Progenitor cell of endocrine pancreas (in vitro differentiated cells): ENCODE results near the gene SLC16A3. TPM values are rescaled to one million over a fixed set of nuclear protein-coding genes. Genes with fewer than 3 reads are reported as not detected.

ENCODE experiments used
- DNase-seq: peaks from one replicate; pipeline ENCODE4 v3.0.0; 2021; ENCODE audit warnings: low spot score; ENCODE audit not compliant: unreplicated experiment
- H3K27ac Mint-ChIP-seq: 2 replicates; pipeline ENCODE4 v1.8.0; 2021; ENCODE audit warnings: mild to moderate bottlenecking, moderate library complexity, mixed read lengths
- H3K27me3 Mint-ChIP-seq: 2 replicates; pipeline ENCODE4 v1.8.0; 2021; ENCODE audit warnings: mixed read lengths
- H3K36me3 Mint-ChIP-seq: 2 replicates; pipeline ENCODE4 v1.8.0; 2022; ENCODE audit warnings: mixed read lengths; ENCODE audit not compliant: insufficient read depth
- H3K4me1 Mint-ChIP-seq: 2 replicates; pipeline ENCODE4 v1.8.0; 2021; ENCODE audit warnings: low read depth, mixed read lengths
- H3K4me3 Mint-ChIP-seq: 2 replicates; pipeline ENCODE4 v1.8.0; 2021; ENCODE audit warnings: low read depth, mild to moderate bottlenecking, moderate library complexity, mixed read lengths
- H3K9me3 Mint-ChIP-seq: 2 replicates; pipeline ENCODE4 v1.8.0; 2021; ENCODE audit warnings: low read depth, mixed read lengths
- CTCF ChIP-seq: fragments of 200-600 bp; sonication (generic); IDR thresholded peaks from one replicate; pipeline ENCODE4 v1.5.0; 2021; ENCODE audit warnings: antibody characterized with exemption, mild to moderate bottlenecking; ENCODE audit not compliant: unreplicated experiment
- total RNA-seq: library from RNA; stranded (reverse); gene quantifications from 2 replicates; pipeline ENCODE4 v1.2.1, GENCODE V29; 2021

The SLC16A3 gene
- total RNA-seq, 1 donor from 2014 or later: 5.4 TPM

- Mint-ChIP-seq H3K4me1 (peaks cover 1% of the 10 kb centered on the region), H3K9me3 (no peaks in the 10 kb centered on the region), H3K4me3 (no peak overlapping the region), H3K27me3 (no peaks in the 10 kb centered on the region), H3K36me3 (peaks cover 14% of the 10 kb centered on the region), H3K27ac (no peak overlapping the region)
- TF ChIP-seq CTCF: no peak
- no peak for DNase-seq
These were observed 27.9 kb upstream of the SLC16A3 start for GRCh38 chr17:82200743-82201497.

GRCh38 chr17:82201498-82201910 is 27.3 kb upstream of the SLC16A3 start:
- no peaks in the 10 kb centered on the region for H3K9me3 Mint-ChIP-seq
- H3K4me3 Mint-ChIP-seq: no peak overlapping the region
- no peaks in the 10 kb centered on the region for H3K27me3 Mint-ChIP-seq
- no peak overlapping the region for H3K27ac Mint-ChIP-seq
- no peak for TF ChIP-seq CTCF
- peaks cover 4% of the 10 kb centered on the region for H3K4me1 Mint-ChIP-seq
- no peak for DNase-seq
- peaks cover 13% of the 10 kb centered on the region for H3K36me3 Mint-ChIP-seq

GRCh38 chr17:82202981-82203380 is 25.9 kb upstream of the SLC16A3 start:
- no peak for DNase-seq
- Mint-ChIP-seq H3K36me3 (peaks cover 8% of the 10 kb centered on the region), H3K27ac (no peak overlapping the region)

GRCh38 chr17:82203920-82204319 is 24.9 kb upstream of the SLC16A3 start:
- no peak for TF ChIP-seq CTCF
- Mint-ChIP-seq H3K4me1 (peaks cover 4% of the 10 kb centered on the region), H3K4me3 (no peak overlapping the region), H3K9me3 (no peaks in the 10 kb centered on the region), H3K36me3 (peaks cover 4% of the 10 kb centered on the region), H3K27me3 (no peaks in the 10 kb centered on the region), H3K27ac (no peak overlapping the region)
- DNase-seq: no peak

More at GRCh38 chr17:82202981-82203380, 25.9 kb upstream of the SLC16A3 start:
- no peak for TF ChIP-seq CTCF
- H3K4me1 Mint-ChIP-seq: peaks cover 4% of the 10 kb centered on the region
- no peaks in the 10 kb centered on the region for H3K9me3 Mint-ChIP-seq
- H3K4me3 Mint-ChIP-seq: no peak overlapping the region
- H3K27me3 Mint-ChIP-seq: no peaks in the 10 kb centered on the region

GRCh38 chr17:82204831-82205719 is 23.8 kb upstream of the SLC16A3 start:
- no peak overlapping the region for H3K4me3 Mint-ChIP-seq
- H3K9me3 Mint-ChIP-seq: no peaks in the 10 kb centered on the region
- no peaks in the 10 kb centered on the region for H3K27me3 Mint-ChIP-seq
- H3K27ac Mint-ChIP-seq: no peak overlapping the region
- H3K4me1 Mint-ChIP-seq: peaks cover 4% of the 10 kb centered on the region
- no peak for DNase-seq
- peaks cover under 1% of the 10 kb centered on the region for H3K36me3 Mint-ChIP-seq
- no peak for TF ChIP-seq CTCF
